Caco-2 (cell line): ENCODE measurements around the gene ELF1. TPM values are rescaled to one million over a fixed set of nuclear protein-coding genes. Genes with fewer than 3 reads are reported as not detected.
"Not testable (repeated sequence)": the region's sequence is repeated elsewhere in the genome, so short reads cannot be mapped to it uniquely, and the experiment has no call there.

Source experiments
- BruUV-seq: library from RNA; stranded (reverse); fragments of 400-500 nt; replicated peaks from 2 replicates; lab custom pipeline; 2021; lab: Mats Ljungman, UMichigan
- CTCF ChIA-PET: fragments of 300-600 bp; sonication (Branson Sonifier 250); formaldehyde crosslinking; loops from one replicate; lab custom pipeline; 2022; ENCODE audit warnings: antibody characterized with exemption; lab: Charles Lee
- POLR2A ChIA-PET: fragments of 300-600 bp; sonication (Branson Sonifier 250); formaldehyde crosslinking; loops from one replicate; lab custom pipeline; 2022; ENCODE audit warnings: antibody characterized with exemption; lab: Charles Lee
- DNase-seq, 2 experiments: peaks; one replicate each; pipeline versions ENCODE4 v3.0.0 to v3.0.0-alpha.2; 2020 to 2022
- H3K27me3 ChIP-seq: replicated peaks from 2 replicates; pipeline ENCODE4 v1.6.0; 2011; ENCODE audit warnings: low read length; ENCODE audit not compliant: control insufficient read depth, insufficient read depth
- H3K36me3 ChIP-seq: 2 replicates; pipeline ENCODE4 v1.5.1; 2011; ENCODE audit warnings: low read length; ENCODE audit not compliant: control insufficient read depth, insufficient read depth
- H3K4me1 ChIP-seq: fragments of 250-450 bp; sonication (Bioruptor Pico); 2 replicates; pipeline ENCODE4 v1.5.1; 2020; ENCODE audit warnings: mild to moderate bottlenecking
- H3K4me3 ChIP-seq: 2 replicates; pipeline ENCODE4 v1.5.1; 2011; ENCODE audit warnings: low read depth, mild to moderate bottlenecking, control low read depth, low read length
- H3K9me3 ChIP-seq: fragments of 250-450 bp; sonication (Bioruptor Pico); 2 replicates; pipeline ENCODE4 v1.5.1; 2020; ENCODE audit warnings: mild to moderate bottlenecking, moderate library complexity
- H3K27ac Mint-ChIP-seq: one replicate; pipeline ENCODE4 v1.8.0; 2022; ENCODE audit warnings: mixed read lengths; ENCODE audit not compliant: unreplicated experiment
- H3K27me3 Mint-ChIP-seq: one replicate; pipeline ENCODE4 v1.8.0; 2022; ENCODE audit warnings: mixed read lengths; ENCODE audit not compliant: insufficient read depth, unreplicated experiment
- H3K36me3 Mint-ChIP-seq: one replicate; pipeline ENCODE4 v1.8.0; 2022; ENCODE audit warnings: mild to moderate bottlenecking, mixed read lengths; ENCODE audit not compliant: insufficient read depth, unreplicated experiment
- H3K4me1 Mint-ChIP-seq: one replicate; pipeline ENCODE4 v1.8.0; 2022; ENCODE audit warnings: low read depth, mixed read lengths; ENCODE audit not compliant: unreplicated experiment
- H3K4me3 Mint-ChIP-seq: one replicate; pipeline ENCODE4 v1.8.0; 2022; ENCODE audit warnings: mild to moderate bottlenecking, moderate library complexity, mixed read lengths; ENCODE audit not compliant: unreplicated experiment
- H3K9me3 Mint-ChIP-seq: one replicate; pipeline ENCODE4 v1.8.0; 2022; ENCODE audit warnings: mixed read lengths; ENCODE audit not compliant: unreplicated experiment
- intact Hi-C: fragments of 100-400 bp; cut with micrococcal nuclease; formaldehyde crosslinking; loops from one replicate; pipeline ENCODE4 v1.10.0; 2022; ENCODE audit not compliant: unreplicated experiment
- total RNA-seq: library from RNA; stranded (reverse); gene quantifications from 2 replicates; pipeline ENCODE4 v1.2.3, GENCODE V29; 2022
- TF ChIP-seq, protein P1 (sequence below), 2 experiments: fragments of 200-600 bp in 1 of 2; IDR thresholded peaks; 1 replicate in 1 of 2; 2 replicates in 1 of 2; pipeline versions ENCODE4 v1.5.1 to v1.8.0; 2011 to 2022; ENCODE audit warnings: antibody characterized with exemption in 1 of 2, control low read depth in 1 of 2, inconsistent platforms in 1 of 2, low read depth in 1 of 2, low read length in 1 of 2, mild to moderate bottlenecking in 1 of 2, moderate library complexity in 1 of 2; ENCODE audit not compliant: insufficient read depth in 1 of 2, severe bottlenecking in 1 of 2, unreplicated experiment in 1 of 2

ELF1 gene
- total RNA-seq, 1 experiment from 2014 or later, result 116 TPM

DNA sequence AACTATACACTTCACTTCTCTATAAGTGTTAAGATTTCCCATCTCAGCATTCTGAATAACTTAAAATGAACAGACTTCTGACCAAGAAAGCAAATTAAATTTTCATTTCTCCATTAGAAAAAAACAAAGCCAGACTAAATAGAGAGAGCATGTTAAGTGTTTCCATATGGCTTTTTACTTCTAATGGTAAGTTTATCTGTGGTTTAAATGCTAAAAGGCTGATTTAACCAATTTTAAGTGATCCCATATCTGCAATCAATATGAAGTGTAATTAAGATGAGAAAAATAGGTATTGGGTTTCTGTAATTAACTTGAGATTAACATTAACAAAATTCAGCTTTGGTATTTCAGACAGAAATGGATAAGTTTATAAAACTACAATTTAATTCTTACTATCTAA lies 107.8 kb downstream of the ELF1 start:
- Histone ChIP-seq H3K4me3 (no peak overlapping the region), H3K4me1 (peaks cover 5% of the 10 kb centered on the region), H3K27me3 (no peaks in the 10 kb centered on the region), H3K36me3 (no peaks in the 10 kb centered on the region), H3K9me3 (no peaks in the 10 kb centered on the region)
- ChIA-PET CTCF (no interaction called here), POLR2A (no interaction called here)
- intact Hi-C loops, result no loop called here
- TF ChIP-seq, protein P1, sequence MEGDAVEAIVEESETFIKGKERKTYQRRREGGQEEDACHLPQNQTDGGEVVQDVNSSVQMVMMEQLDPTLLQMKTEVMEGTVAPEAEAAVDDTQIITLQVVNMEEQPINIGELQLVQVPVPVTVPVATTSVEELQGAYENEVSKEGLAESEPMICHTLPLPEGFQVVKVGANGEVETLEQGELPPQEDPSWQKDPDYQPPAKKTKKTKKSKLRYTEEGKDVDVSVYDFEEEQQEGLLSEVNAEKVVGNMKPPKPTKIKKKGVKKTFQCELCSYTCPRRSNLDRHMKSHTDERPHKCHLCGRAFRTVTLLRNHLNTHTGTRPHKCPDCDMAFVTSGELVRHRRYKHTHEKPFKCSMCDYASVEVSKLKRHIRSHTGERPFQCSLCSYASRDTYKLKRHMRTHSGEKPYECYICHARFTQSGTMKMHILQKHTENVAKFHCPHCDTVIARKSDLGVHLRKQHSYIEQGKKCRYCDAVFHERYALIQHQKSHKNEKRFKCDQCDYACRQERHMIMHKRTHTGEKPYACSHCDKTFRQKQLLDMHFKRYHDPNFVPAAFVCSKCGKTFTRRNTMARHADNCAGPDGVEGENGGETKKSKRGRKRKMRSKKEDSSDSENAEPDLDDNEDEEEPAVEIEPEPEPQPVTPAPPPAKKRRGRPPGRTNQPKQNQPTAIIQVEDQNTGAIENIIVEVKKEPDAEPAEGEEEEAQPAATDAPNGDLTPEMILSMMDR (IDR thresholded peaks at IDR 0.05; ENCODE audit: insufficient read depth in 1 of 2, low read depth in 1 of 2, low read length in 1 of 2, severe bottlenecking in 1 of 2, unreplicated experiment in 1 of 2), result no peak
- H3K4me3 Mint-ChIP-seq, result no peak overlapping the region
- H3K9me3 Mint-ChIP-seq, result peaks cover 10% of the 10 kb centered on the region
- BruUV-seq, result no TSS peak
- peaks cover 9% of the 10 kb centered on the region for H3K36me3 Mint-ChIP-seq
- no peak overlapping the region for H3K27ac Mint-ChIP-seq
- no peaks in the 10 kb centered on the region for H3K27me3 Mint-ChIP-seq
- peaks cover 17% of the 10 kb centered on the region for H3K4me1 Mint-ChIP-seq
- DNase-seq, result no peak

DNA sequence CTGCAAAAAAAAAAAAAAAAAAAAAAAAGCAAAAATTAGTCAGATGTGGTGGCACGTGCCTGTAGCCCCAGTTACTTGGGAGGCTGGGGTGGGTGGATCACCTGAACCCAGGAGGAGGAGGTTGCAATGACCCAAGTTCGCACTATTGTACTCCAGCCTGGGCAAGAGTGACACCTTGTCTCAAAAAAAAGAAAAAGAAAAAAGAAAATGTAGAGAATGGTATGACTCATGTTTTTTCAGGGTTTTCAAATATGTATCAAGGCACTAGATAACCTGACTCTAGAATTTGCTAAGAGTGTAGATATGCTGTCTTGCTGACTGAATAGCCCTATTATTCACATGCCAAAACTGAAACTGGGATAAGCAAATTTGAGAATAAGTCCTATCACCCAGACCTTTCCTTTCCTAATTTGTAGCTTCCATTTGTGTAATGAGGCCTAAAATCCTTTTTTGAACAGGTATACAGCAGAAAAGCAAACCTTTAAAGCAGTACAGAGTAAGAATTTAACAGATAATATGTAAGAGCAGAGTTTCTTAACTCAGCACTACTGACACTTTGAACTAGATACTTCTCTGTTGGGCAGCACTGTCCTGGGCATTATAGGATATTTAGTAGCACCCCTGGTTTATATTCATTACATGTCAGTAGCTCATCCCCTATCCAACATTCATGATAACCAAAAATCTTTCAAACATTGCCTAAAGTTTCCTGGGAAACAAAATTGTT lies 108.6 kb downstream of the ELF1 start:
- Mint-ChIP-seq H3K9me3 (peaks cover 10% of the 10 kb centered on the region), H3K27me3 (no peaks in the 10 kb centered on the region), H3K4me3 (no peak overlapping the region), H3K36me3 (peaks cover 9% of the 10 kb centered on the region), H3K4me1 (peaks cover 13% of the 10 kb centered on the region), H3K27ac (no peak overlapping the region)
- Histone ChIP-seq H3K27me3 (no peaks in the 10 kb centered on the region), H3K9me3 (no peaks in the 10 kb centered on the region), H3K4me1 (peaks cover 5% of the 10 kb centered on the region), H3K36me3 (no peaks in the 10 kb centered on the region), H3K4me3 (no peak overlapping the region)
- ChIA-PET POLR2A (no interaction called here), CTCF (no interaction called here)
- no TSS peak for BruUV-seq
- intact Hi-C loops, result no loop called here
- no peak for DNase-seq
- TF ChIP-seq, protein P1 (IDR thresholded peaks at IDR 0.05; ENCODE audit: insufficient read depth in 1 of 2, low read depth in 1 of 2, low read length in 1 of 2, severe bottlenecking in 1 of 2, unreplicated experiment in 1 of 2), result no peak

DNA sequence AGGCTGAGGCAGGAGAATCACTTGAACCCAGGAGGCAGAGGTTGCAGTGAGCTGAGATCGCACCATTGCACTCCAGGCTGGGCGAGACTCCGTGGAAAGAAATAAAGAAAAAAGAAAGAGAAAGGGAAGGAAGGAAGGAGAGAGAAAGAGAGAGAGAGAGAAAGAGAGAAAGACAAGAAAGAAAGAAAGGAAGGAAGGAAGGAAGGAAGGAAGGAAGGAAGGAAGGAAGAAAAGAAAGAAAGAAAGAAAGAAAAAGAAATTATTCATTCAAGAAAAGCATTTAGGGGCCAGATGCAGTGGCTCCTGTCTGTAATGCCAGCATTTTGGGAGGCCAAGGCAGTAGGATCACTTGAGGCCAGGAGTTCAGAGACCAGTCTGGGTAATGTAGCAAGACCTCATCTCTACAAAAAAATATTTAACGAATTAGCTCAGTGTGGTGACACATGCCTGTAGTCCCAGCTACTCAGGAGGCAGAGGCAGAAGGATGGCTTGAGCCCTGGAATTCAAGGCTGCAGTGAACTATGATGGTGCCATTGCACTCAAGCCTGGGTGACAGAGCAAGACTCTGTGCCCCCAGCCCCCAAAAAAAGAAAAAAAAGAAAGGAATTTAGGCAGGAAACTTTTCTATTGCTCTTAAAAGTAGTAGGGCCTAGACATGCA lies 109.4 kb downstream of the ELF1 start:
- H3K4me1 ChIP-seq, H3K4me3 Mint-ChIP-seq, CTCF ChIA-PET, H3K9me3 Mint-ChIP-seq, H3K27ac Mint-ChIP-seq, H3K27me3 ChIP-seq, DNase-seq, POLR2A ChIA-PET, BruUV-seq, H3K9me3 ChIP-seq, intact Hi-C loops, H3K36me3 Mint-ChIP-seq, H3K27me3 Mint-ChIP-seq, H3K36me3 ChIP-seq, H3K4me3 ChIP-seq: not testable (repeated sequence)
- H3K4me1 Mint-ChIP-seq, result peaks cover 10% of the 10 kb centered on the region
